K562 (cell line): ENCODE measurements around the gene ATXN10. TPM values are rescaled to one million over a fixed set of nuclear protein-coding genes. Genes with fewer than 3 reads are reported as not detected.

ENCODE experiments used
- ATAC-seq: fragments of 200-7000 bp; cut with Tn5 transposase; 3 replicates; pipeline ENCODE4 v1.9.1; 2020; ENCODE audit warnings: moderate library complexity
- BruUV-seq: library from RNA; stranded (reverse); fragments of 400-500 nt; replicated peaks from 2 replicates; lab custom pipeline; 2021; lab: Mats Ljungman, UMichigan
- CTCF ChIA-PET: fragments of 300-600 bp; formaldehyde crosslinking; extraction: SDS; loops from one replicate; lab custom pipeline; 2021; ENCODE audit warnings: low intra/inter-chr PET ratio; lab: Yijun Ruan, JAX
- POLR2A ChIA-PET: fragments of 300-600, 350-650 bp; sonication (Branson Sonifier 250); formaldehyde crosslinking; extraction: SDS; loops from one replicate; lab custom pipeline; 2021; ENCODE audit warnings: antibody characterized with exemption, inconsistent platforms; lab: Yijun Ruan, JAX
- DNase-seq, 4 experiments: peaks; one replicate each; pipeline versions ENCODE4 v3.0.0 to v3.0.0-alpha.2; 2011 to 2018; ENCODE audit warnings: low spot score in 3 of 4, mixed read lengths in 3 of 4; ENCODE audit errors: extremely low read depth in 1 of 4
- FAIRE-seq: peaks from 2 replicates; lab custom pipeline; 2011; peaks lifted over from hg19 to GRCh38; lab: Jason Lieb, UNC
- H2AFZ ChIP-seq: 2 replicates; pipeline ENCODE4 v1.6.0; 2011; ENCODE audit warnings: low read depth, low read length, control low read depth, inconsistent platforms
- H3K27ac ChIP-seq: fragments of 200-600 bp; 3 replicates; pipeline ENCODE4 v1.8.0; 2011; ENCODE audit warnings: low read depth, mild to moderate bottlenecking, control low read depth, inconsistent platforms, low read length, moderate library complexity, mixed read lengths; ENCODE audit errors: extremely low read depth
- H3K27me3 ChIP-seq, 2 experiments: fragments of 300-600 bp in 1 of 2; 2 replicates in 1 of 2; 3 replicates in 1 of 2; pipeline versions ENCODE4 v1.6.0 to v1.8.0; 2011; ENCODE audit warnings: inconsistent platforms in 2 of 2, low read length in 2 of 2, mild to moderate bottlenecking in 1 of 2, mixed read lengths in 1 of 2, moderate library complexity in 1 of 2; ENCODE audit not compliant: control insufficient read depth in 2 of 2, insufficient read depth in 2 of 2
- H3K36me3 ChIP-seq: fragments of 300-600 bp; 3 replicates; pipeline ENCODE4 v1.8.0; 2011; ENCODE audit warnings: mild to moderate bottlenecking, low read length, inconsistent platforms; ENCODE audit not compliant: control insufficient read depth, insufficient read depth
- H3K4me1 ChIP-seq, 2 experiments: fragments of 200-600 bp in 1 of 2; replicated peaks in 1 of 2; 2 replicates in 1 of 2; 3 replicates in 1 of 2; pipeline versions ENCODE4 v1.5.1 to v1.8.0; 2011; ENCODE audit warnings: inconsistent platforms in 2 of 2, low read length in 2 of 2, mild to moderate bottlenecking in 1 of 2, mixed read lengths in 1 of 2, moderate library complexity in 1 of 2; ENCODE audit not compliant: control insufficient read depth in 2 of 2, insufficient read depth in 2 of 2
- H3K4me2 ChIP-seq: 2 replicates; pipeline ENCODE4 v1.6.1; 2011; ENCODE audit warnings: low read length, control low read depth, inconsistent platforms, mixed read lengths; ENCODE audit not compliant: insufficient read depth
- H3K4me3 ChIP-seq: fragments of 200-600 bp; sonication (generic), shearing (Covaris generic); 2 replicates; pipeline ENCODE4 v1.5.1; 2016; ENCODE audit warnings: control low read depth, inconsistent platforms
- H3K79me2 ChIP-seq: fragments of 200-600 bp; 3 replicates; pipeline ENCODE4 v1.8.0; 2011; ENCODE audit warnings: low read length, inconsistent platforms; ENCODE audit not compliant: control insufficient read depth, insufficient read depth
- H3K9ac ChIP-seq, 2 experiments: 2 replicates each; pipeline versions ENCODE4 v1.6.0 to v1.6.1; 2011; ENCODE audit warnings: low read depth in 2 of 2, low read length in 2 of 2, control low read depth in 1 of 2, inconsistent platforms in 1 of 2, mild to moderate bottlenecking in 1 of 2, mixed read lengths in 1 of 2; ENCODE audit not compliant: insufficient read depth in 1 of 2
- H3K9me1 ChIP-seq: one replicate; pipeline ENCODE4 v1.6.0; 2011; ENCODE audit warnings: inconsistent platforms, mild to moderate bottlenecking, low read length, moderate library complexity; ENCODE audit not compliant: control insufficient read depth, insufficient read depth
- H3K9me3 ChIP-seq: replicated peaks from 2 replicates; pipeline ENCODE4 v1.5.1; 2011; ENCODE audit warnings: low read depth, low read length, inconsistent platforms; ENCODE audit not compliant: control insufficient read depth, insufficient read depth
- H4K20me1 ChIP-seq: replicated peaks from 2 replicates; pipeline ENCODE4 v1.6.1; 2011; ENCODE audit warnings: low read length, inconsistent platforms, mixed read lengths; ENCODE audit not compliant: control insufficient read depth, insufficient read depth
- BDP1 ChIP-seq: IDR thresholded peaks from 3 replicates; pipeline ENCODE4 v1.6.1; 2011; ENCODE audit not compliant: insufficient read length, insufficient read depth
- C11orf30 ChIP-seq: fragments of 450-650 bp; IDR thresholded peaks from 2 replicates; pipeline ENCODE4 v1.6.1; 2016; ENCODE audit warnings: low read depth, mild to moderate bottlenecking
- EGR1 ChIP-seq: fragments of 450-650 bp; conservative IDR thresholded peaks from 2 replicates; pipeline ENCODE4 v1.6.1; 2017; ENCODE audit warnings: mild to moderate bottlenecking
- TAF1 ChIP-seq: IDR thresholded peaks from 2 replicates; pipeline ENCODE4 v1.6.1; 2011; ENCODE audit warnings: mild to moderate bottlenecking, low read length, moderate library complexity; ENCODE audit not compliant: insufficient read depth, control insufficient read depth, severe bottlenecking; ENCODE audit errors: extremely low read depth
- XRCC3 ChIP-seq: fragments of 450-650 bp; IDR thresholded peaks from 2 replicates; pipeline ENCODE4 v1.6.1; 2017; ENCODE audit warnings: mild to moderate bottlenecking, moderate library complexity
- ZNF655 ChIP-seq: fragments of 250-450 bp; sonication (Bioruptor Pico); IDR thresholded peaks from 2 replicates; pipeline ENCODE4 v1.5.0; 2021
- WGBS: fragments of 100-300 bp; shearing (Covaris generic); methylation state at CpG from one replicate; pipeline ENCODE4 v1.1.6; 2016; ENCODE audit warnings: low coverage, mixed read lengths; ENCODE audit not compliant: insufficient coverage; ENCODE audit errors: missing lambda C conversion rate; 5-methylcytosine and 5-hydroxymethylcytosine counted together
- in situ Hi-C: fragments of 300-500 bp; cut with MboI; formaldehyde crosslinking; loops from 4 replicates; pipeline ENCODE4 v1.15.0; 2018; ENCODE audit warnings: inconsistent platforms, mixed read lengths
- intact Hi-C: fragments of 100-400 bp; cut with micrococcal nuclease; formaldehyde crosslinking; loops from 2 replicates; pipeline ENCODE4 v1.14.2; 2022
- polyA plus RNA-seq, 8 experiments: library from polyadenylated mRNA; depleted of rRNA in 4 of 8; stranded (reverse) in 5 of 8; unstranded in 3 of 8; fragments of >200 nt; fragmentation: Nextera tagmentation in 2 of 8; fragmentation: Illumina TruSeq in 1 of 8; extraction: Ambion mirVana in 2 of 8; extraction: Trizol in 1 of 8; gene quantifications; 2 replicates each; pipeline versions ENCODE4 v1.2.1 to v1.2.3, GENCODE V29; 2011 to 2014; ENCODE audit warnings: inconsistent platforms in 1 of 8, missing spikeins in 1 of 8
- total RNA-seq, 7 experiments: library from RNA; depleted of rRNA in 6 of 7; stranded (reverse); fragments of >200 nt in 6 of 7; fragmentation: Illumina TruSeq in 2 of 7; extraction: Trizol in 2 of 7; gene quantifications; 2 replicates each; pipeline versions ENCODE4 v1.2.1 to v1.2.3, GENCODE V29; 2011 to 2021; ENCODE audit warnings: low replicate concordance in 1 of 7
- TF ChIP-seq, protein P1 (sequence below): fragments of 450-650 bp; IDR thresholded peaks from 2 replicates; pipeline ENCODE4 v1.6.1; 2016
- TF ChIP-seq, protein P2 (sequence below): sonication (generic); formaldehyde crosslinking; IDR thresholded peaks from 2 replicates; pipeline ENCODE4 v1.8.1; 2023; ENCODE audit warnings: mild to moderate bottlenecking, missing genetic modification reagents

Gene ATXN10
- total and polyA plus RNA-seq, 9 of the 15 experiments (the other 6 are each of a cell fraction or from before 2014, with no cell fraction given): 11.5 to 190 (median 33.6) TPM

GRCh38 chr22:45704648-45705047 lies 33.0 kb downstream of the ATXN10 start (continued):
- TF ChIP-seq XRCC3 (no peak), BDP1 (no peak), TAF1 (no peak)
- TF ChIP-seq, protein P1, sequence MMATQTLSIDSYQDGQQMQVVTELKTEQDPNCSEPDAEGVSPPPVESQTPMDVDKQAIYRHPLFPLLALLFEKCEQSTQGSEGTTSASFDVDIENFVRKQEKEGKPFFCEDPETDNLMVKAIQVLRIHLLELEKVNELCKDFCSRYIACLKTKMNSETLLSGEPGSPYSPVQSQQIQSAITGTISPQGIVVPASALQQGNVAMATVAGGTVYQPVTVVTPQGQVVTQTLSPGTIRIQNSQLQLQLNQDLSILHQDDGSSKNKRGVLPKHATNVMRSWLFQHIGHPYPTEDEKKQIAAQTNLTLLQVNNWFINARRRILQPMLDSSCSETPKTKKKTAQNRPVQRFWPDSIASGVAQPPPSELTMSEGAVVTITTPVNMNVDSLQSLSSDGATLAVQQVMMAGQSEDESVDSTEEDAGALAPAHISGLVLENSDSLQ: no peak
- TF ChIP-seq, protein P2, sequence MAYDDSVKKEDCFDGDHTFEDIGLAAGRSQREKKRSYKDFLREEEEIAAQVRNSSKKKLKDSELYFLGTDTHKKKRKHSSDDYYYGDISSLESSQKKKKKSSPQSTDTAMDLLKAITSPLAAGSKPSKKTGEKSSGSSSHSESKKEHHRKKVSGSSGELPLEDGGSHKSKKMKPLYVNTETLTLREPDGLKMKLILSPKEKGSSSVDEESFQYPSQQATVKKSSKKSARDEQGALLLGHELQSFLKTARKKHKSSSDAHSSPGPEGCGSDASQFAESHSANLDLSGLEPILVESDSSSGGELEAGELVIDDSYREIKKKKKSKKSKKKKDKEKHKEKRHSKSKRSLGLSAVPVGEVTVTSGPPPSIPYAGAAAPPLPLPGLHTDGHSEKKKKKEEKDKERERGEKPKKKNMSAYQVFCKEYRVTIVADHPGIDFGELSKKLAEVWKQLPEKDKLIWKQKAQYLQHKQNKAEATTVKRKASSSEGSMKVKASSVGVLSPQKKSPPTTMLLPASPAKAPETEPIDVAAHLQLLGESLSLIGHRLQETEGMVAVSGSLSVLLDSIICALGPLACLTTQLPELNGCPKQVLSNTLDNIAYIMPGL (CRISPR knock-in tag): no peak

DNA sequence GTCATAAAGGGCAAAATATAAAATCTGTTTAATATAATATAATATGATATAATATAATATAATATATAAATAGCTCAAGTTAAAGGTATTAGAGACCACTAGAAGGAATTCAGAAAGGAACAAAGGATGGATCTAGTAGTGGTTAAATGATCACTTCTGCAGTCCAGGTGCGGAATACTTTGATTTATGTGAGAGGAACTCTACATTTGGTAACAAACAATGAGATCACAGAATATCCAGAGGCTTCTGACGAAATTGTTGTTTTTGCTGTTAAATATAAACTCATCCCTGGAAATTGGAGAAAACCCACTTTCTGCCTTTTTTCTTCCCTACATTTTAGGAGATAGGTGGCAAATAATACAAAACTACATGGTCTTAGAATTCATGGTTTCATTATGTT lies 36.0 kb downstream of the ATXN10 start:
- H3K4me3 ChIP-seq: no peak overlapping the region
- 90% methylated on average over 2 of the region's 2 CpGs for WGBS
- H3K27ac ChIP-seq: no peak overlapping the region
- H3K9me1 ChIP-seq: no peaks in the 10 kb centered on the region
- no peak for TF ChIP-seq EGR1
- no peak for TF ChIP-seq ZNF655 (CRISPR knock-in tag)
- no peak for TF ChIP-seq C11orf30
- no peak overlapping the region for H3K9ac ChIP-seq
- H2AFZ ChIP-seq: no peak overlapping the region
- no peak for DNase-seq
- CTCF ChIA-PET: no interaction called here
- no TSS peak for BruUV-seq
- in situ Hi-C loops: no loop called here
- H3K27me3 ChIP-seq: no peaks in the 10 kb centered on the region
- H3K79me2 ChIP-seq: no peaks in the 10 kb centered on the region
- FAIRE-seq: no peak
- no peaks in the 10 kb centered on the region for H4K20me1 ChIP-seq
- ATAC-seq: no peak
- no peak overlapping the region for H3K4me2 ChIP-seq
- no peaks in the 10 kb centered on the region for H3K9me3 ChIP-seq
- intact Hi-C loops: no loop called here
- H3K4me1 ChIP-seq: no peaks in the 10 kb centered on the region
- H3K36me3 ChIP-seq: peaks cover 37% of the 10 kb centered on the region
- POLR2A ChIA-PET: no interaction called here
